Cardiac fibroblast (primary cell): ENCODE data around the gene CACNB4.

ENCODE experiments used
- DNase-seq, 2 donors: peaks; one replicate each; pipeline versions ENCODE4 v3.0.0 to v3.0.0-alpha.2; 2010; ENCODE audit warnings: low read depth in 2 of 2
- H3K4me3 ChIP-seq, 2 donors: replicated peaks in 1 of 2; 1 replicate in 1 of 2; 2 replicates in 1 of 2; pipeline ENCODE4 v1.5.1; 2011; ENCODE audit warnings: low read depth in 2 of 2, low read length in 2 of 2, mild to moderate bottlenecking in 2 of 2, moderate library complexity in 1 of 2
- TF ChIP-seq, protein P1 (sequence below): IDR thresholded peaks from one replicate; pipeline ENCODE4 v1.5.1; 2011; ENCODE audit warnings: low read depth, mild to moderate bottlenecking, low read length, inconsistent platforms

CACNB4 gene

GRCh38 chr2:151852260-151853069 lies 246.4 kb downstream of the CACNB4 start:
- TF ChIP-seq, protein P1, sequence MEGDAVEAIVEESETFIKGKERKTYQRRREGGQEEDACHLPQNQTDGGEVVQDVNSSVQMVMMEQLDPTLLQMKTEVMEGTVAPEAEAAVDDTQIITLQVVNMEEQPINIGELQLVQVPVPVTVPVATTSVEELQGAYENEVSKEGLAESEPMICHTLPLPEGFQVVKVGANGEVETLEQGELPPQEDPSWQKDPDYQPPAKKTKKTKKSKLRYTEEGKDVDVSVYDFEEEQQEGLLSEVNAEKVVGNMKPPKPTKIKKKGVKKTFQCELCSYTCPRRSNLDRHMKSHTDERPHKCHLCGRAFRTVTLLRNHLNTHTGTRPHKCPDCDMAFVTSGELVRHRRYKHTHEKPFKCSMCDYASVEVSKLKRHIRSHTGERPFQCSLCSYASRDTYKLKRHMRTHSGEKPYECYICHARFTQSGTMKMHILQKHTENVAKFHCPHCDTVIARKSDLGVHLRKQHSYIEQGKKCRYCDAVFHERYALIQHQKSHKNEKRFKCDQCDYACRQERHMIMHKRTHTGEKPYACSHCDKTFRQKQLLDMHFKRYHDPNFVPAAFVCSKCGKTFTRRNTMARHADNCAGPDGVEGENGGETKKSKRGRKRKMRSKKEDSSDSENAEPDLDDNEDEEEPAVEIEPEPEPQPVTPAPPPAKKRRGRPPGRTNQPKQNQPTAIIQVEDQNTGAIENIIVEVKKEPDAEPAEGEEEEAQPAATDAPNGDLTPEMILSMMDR, result no peak
- no peak overlapping the region for H3K4me3 ChIP-seq
- peak in 1 of 2 donors; percentile 8 for DNase-seq

- TF ChIP-seq, protein P1, result no peak
- no peak overlapping the region for H3K4me3 ChIP-seq
- DNase-seq, result no peak
Observed at GRCh38 chr2:151851761-151852160, 247.1 kb downstream of the CACNB4 start.

DNA sequence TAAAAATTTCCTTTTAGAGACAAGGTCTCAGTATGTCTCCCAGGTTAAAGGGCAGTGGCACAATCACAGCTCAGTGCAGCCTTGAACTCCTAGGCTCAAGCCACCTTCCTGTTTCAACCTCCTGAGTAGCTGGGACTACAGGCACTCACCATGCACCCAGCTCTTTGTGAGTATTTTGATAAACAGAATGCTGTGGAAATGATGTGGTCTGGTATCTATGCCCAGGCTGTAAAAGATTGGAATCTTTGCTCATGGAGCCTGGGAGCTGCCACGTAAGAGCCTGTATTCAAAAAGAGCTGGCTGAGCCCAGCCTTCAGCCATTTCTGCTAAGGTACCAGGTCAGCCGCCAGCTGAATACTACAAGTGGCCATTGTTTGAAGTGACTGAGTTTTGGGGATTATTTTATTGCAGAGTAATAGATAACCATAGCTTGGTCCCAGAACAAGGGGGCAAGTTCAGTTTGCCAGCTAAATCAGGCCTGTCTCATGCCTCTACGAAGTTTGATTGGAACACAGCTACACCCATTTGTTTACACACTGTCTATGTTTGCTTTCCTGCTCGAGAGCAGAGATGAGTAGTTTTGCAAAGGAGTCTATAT lies 249.3 kb downstream of the CACNB4 start:
- no peak overlapping the region for H3K4me3 ChIP-seq
- TF ChIP-seq, protein P1, result no peak
- no peak for DNase-seq

DNA sequence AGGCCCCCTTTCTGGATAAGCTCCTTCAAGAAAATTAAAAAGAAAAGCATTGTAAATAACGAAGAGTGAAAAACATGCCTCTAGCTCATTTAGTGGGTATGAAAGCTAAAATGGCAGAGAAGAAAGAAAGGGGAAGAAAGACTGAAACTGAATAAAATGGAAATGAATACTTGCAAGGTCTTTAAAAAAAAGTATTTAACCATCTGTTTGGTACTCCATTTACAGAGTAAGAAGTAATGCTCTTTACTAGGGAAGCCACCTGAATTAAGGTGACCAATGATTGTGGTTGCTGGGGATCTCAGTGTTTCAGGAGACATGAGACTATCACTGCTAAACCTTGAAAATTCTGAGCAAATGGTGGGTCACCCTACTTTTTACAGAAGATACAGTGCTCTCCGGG lies 253.0 kb downstream of the CACNB4 start:
- DNase-seq, result no peak
- TF ChIP-seq, protein P1, result no peak
- no peak overlapping the region for H3K4me3 ChIP-seq

DNA sequence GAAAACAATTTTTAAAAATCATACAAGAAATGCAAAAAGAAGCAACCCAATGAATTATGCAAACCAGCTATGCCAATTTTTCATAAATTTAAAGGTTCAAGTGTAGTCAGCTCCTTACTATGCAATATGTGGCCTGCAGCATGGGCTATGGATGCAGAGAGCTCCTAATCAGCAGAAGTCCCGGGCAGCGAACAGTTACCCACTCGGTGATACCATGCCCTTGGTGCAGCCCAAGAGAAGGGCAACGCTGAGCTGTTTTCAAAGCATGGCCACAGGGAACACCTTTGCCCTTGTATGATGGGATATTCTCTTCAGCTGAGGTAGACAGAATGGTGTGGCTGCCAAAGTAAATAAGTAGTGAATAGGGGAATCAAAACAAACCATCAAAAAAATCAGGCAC lies 253.4 kb downstream of the CACNB4 start:
- H3K4me3 ChIP-seq, result no peak overlapping the region
- TF ChIP-seq, protein P1, result no peak
- DNase-seq, result no peak

DNA sequence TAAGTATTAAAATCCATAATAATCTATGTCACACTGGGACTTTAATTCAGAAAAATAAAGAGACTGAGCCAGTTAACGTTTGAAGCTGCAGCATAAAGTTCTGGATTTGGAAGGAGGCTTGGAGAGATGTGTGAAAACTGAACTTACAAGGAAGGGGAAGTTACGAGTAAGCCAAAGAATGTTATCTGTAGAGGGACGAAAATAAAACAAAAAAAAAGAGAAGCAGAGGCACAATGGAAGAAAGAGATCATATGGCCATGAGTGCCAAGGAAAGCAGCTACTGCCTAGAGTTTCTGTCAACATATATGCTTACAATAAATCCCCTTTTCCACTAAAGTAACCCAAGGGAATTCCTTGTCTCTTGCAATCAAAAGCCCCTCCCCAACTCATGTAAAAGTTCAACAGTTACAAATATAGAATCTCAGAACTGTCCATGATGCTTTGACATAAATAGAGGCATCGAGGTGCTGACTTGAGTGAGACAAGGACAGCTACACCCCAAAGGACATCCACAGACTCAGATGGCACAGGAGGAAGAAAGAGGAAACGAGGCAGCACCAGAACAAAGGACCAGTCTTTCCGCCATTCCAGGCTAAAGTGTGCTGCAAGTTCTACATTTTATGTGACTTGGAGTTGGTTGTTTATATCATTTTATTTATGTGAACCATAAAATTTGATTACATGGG lies 254.5 kb downstream of the CACNB4 start:
- DNase-seq, result peak in 1 of 2 donors; percentile 40
- TF ChIP-seq, protein P1, result no peak
- H3K4me3 ChIP-seq, result no peak overlapping the region
